NCI-H2227 (cell line): Measurements from ENCODE around the gene RALGAPB.
"Not testable (repeated sequence)": the region's sequence is repeated elsewhere in the genome, so short reads cannot be mapped to it uniquely, and the experiment has no call there.

Experiments
- DNase-seq: peaks from one replicate; lab custom pipeline; 2025; ENCODE audit not compliant: unreplicated experiment; lab: John Stamatoyannopoulos, UW

Gene RALGAPB

GRCh38 chr20:38581013-38581412 is 108.4 kb downstream of the RALGAPB start, which contains the start of gene ADIG:
Gene ADIG (plus strand): TSS chr20:38581197. CDS start chr20:38581251, 54 bp downstream.
- DNase-seq, result no peak

DNA sequence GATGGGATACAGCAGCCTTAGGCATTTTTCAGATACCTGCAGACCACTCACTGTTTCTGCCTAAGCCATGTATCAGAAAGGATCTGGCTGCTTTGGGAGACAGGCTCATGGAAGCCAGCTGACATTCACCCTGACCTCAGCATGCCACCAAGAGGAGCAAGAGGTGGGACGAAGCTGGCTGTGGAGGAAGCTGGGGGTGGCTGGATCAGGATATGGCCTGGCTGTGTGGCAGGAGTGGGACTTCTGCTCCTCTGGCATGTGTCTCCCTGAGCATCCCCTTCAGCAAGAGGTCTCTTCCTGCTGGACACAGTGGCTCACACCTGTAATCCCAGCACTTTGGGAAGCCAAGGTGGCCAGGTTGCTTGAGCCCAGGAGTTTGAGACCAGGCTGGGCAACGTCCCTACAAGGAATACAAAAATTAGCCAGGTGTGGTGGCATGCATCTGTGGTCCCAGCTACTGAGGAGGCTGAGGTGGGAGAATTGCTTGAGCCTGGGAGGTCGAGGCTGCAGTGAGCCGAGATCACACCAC is 109.3 kb downstream of the RALGAPB start:
- no peak for DNase-seq

GRCh38 chr20:38583306-38583705 is 110.7 kb downstream of the RALGAPB start:
- no peak for DNase-seq

- DNase-seq, result no peak
Measured at GRCh38 chr20:38584099-38584763, 111.6 kb downstream of the RALGAPB start.

DNA sequence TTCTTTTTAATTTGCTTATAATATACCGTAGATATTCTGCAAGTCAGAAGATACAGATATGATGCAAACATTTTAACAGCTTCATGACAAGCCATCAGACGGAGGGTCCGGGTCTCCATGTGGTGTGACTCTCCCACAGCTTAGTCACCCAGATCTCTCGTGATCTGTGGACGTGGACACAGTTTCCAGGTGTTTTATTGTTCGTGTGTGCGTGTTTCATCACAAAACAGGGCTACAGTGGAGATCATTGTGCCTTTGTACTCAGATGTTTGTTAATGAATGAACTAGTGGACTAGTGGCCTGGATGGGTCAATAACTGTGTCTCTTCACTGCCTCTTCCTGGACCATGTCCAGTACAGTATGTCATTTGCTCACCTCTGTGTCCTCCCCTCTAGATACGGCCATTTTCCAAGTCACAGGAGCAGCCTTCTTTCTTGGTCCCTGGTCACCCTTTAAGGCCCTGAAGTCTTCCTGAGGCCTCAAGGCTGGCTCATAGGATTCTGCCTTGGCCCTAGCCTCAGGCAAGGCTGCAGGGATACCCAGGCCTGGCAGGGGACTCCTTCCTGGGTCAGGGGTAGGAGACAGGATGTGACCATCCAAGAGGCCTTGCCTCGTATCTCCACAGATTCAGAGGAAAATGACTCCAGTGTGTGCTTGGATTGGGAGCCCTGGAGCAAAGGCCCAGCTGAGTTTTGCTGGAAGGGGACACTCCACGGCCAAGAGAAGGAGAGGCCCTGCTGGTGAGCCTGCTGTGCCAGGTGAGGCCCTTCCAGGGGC is 112.9 kb downstream of the RALGAPB start:
- DNase-seq, result no peak

GRCh38 chr20:38586181-38586525 is 113.5 kb downstream of the RALGAPB start:
- DNase-seq, result no peak

DNA sequence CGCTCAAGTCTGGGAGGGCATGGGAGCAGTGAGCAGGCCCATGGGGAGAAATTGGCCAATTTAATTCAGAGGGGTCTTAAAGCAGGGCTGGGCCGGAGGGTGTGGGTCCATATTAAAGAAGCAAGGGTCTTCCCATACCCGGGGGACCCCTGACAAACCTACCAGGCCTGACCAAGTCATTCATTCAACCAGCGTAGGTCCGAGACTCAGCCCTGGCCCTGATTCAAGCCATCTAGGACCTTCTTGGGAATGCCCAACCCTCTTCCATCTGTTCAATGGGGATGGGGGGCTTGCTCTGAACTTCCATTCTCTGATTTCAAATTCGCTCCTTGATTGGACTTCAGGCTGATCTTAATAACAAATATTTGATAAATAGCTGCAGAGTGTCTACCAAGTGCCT is 115.7 kb downstream of the RALGAPB start:
- DNase-seq, result no peak

- DNase-seq, result no peak
Measured at GRCh38 chr20:38589351-38589750, 116.7 kb downstream of the RALGAPB start.

GRCh38 chr20:38589967-38590675 is 117.5 kb downstream of the RALGAPB start:
- DNase-seq, result no peak

GRCh38 chr20:38590676-38591473 is 118.2 kb downstream of the RALGAPB start:
- DNase-seq, result peak; percentile 24

- no peak for DNase-seq
Measured at GRCh38 chr20:38591474-38592410, 119.1 kb downstream of the RALGAPB start.

DNA sequence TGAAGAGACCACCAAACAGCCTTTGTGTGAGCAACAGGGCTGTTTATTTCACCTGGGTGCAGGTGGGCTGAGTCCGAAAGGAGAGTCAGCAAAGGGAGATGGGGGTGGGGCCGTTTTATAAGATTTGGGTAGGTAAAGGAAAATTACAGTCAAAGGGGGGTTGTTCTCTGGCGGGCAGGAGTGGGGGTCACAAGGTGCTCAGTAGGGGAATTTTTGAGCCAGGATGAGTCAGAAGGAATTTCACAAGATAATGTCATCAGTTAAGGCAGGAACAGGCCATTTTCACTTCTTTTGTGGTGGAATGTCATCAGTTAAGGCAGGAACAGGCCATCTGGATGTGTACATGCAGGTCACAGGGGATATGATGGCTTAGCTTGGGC is 119.8 kb downstream of the RALGAPB start:
- not testable (repeated sequence) for DNase-seq

- not testable (repeated sequence) for DNase-seq
Measured at GRCh38 chr20:38594281-38594680, 121.6 kb downstream of the RALGAPB start.

DNA sequence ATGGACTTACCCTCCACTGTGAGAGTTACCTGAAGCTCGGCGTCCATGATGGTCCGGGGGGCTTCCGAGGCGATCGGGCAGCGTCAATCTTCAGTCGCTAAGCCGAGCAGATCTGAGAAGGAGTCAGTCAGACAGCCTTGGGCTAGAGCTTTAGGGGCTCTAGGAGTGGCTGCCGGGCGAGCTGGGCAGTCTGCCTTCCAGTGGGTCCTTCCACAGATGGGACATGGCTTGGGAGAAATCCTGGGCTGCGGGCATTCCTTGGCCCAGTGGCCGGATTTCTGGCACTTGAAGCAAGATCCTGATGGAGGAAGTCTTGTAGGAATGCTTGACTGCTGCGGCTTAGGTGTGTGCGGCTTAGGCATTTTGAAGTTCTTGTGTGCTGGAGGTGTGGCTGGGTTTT is 123.2 kb downstream of the RALGAPB start:
- DNase-seq, result not testable (repeated sequence)

DNA sequence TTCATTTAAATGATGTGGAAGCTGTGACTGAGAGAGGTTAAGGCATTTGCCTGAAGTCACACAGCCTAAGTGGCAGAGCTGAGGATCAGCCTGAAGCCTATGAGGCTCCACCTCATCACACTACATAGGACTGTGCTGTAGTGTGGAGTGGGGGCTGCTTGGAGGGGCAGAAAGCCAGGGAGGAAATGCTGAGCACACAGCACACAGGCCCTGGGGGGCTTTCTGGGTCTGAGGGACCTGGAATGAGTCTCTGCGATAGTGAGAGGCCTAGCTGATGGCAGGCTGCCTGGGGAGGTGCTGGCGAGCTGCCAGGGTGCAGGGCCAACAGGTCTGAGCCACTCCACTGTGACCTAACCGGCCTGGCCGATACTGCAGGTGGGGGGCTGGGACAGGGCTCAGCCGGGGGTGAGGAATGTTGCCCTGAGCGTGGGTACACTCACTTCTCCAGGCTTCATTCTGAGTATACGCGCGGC is 126.8 kb downstream of the RALGAPB start:
- no peak for DNase-seq

DNA sequence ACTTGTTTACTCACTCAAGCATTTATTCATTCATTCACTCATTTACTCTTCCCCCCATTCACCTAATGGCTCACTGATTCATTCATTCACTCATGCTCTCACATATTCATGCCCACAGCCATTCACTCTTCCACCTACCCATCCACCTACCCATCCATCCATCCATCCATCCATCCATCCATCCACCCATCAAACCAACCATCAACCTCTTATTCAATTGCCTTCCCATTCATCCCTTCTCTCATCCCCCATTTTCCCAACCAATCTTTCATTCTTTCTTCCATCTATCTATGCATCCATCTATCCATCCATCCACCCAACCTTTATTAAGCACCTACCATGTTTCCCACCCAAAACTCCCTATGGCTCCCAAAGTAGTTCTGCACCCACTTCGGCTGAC is 127.4 kb downstream of the RALGAPB start:
- no peak for DNase-seq

DNA sequence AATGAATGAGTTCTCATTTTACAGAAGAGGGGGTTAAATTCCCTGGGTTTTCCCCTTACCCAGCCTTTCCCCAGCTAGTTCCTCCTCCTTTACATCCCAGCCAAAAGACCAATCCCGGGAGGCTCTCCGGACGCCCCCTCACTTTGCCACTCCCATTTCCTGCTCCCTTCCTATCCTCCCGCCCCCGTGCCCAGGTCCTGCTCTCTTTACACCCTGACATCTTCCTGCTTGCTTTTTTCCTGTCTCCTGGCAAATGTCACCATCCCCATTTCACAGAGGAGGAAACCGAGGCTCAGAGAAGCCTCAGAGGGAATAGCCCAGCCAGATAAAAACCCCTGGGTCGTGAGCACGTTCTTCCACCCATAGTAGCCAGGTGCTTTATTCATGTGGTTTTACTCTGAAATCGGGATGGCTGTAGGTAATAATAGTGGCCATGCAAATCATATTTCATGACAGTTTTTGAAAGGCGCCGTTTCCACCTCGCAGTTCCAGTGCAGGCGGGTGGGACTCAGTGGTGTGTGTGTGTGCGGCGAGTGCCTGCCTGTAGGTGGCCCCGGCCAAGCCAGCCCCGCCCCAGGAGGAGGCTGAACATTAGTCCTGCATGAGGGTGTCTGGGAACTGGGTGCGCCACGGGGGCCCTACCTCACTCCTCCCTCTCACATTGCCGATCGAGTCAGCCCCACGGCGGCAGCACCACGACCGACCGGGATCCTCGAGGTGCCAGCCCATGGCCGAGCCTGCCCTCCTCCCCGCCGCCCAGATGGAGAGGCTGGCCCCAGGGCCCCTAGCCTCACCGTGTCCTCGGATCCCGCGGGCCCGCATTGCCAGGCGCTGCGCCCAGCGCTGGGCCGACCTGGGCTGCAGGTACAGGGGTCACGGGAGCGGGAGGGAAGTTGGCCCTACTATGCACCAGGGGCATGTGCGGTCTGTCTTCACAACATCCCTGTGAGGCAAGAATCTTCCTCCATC is 128.9 kb downstream of the RALGAPB start, which contains the start of gene ARHGAP40:
Gene ARHGAP40, plus strand, starts transcription at position 594 of the 969 bp plus-strand sequence.
- DNase-seq, result no peak

- no peak for DNase-seq
Measured at GRCh38 chr20:38602185-38602581, 129.5 kb downstream of the RALGAPB start.
